ENCODE data around the gene MMUT. TPM values are rescaled to one million over a fixed set of nuclear protein-coding genes. Genes with fewer than 3 reads are reported as not detected.

Gene MMUT
- total RNA-seq, 3 donors from 2014 or later, result 15.1 to 23.2 (median 17.0) TPM

DNA sequence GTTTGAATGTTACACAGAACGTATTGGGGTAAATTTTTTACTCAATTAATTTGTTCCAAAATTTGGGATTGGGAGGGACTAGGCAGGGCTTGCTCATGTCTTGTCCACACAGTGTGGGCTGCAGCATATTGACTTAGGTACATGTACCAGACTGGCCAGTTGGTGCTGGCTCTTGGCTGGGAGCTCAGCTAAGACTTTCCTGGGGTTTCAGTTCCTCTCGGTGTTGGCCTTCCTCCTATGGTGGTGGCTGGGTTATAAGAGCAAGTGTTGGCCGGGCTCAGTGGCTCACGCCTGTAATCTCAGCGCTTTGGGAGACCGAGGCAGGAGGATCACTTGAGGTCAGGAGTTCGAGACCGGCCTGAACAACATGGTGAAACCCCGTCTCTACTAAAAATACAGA lies 5.0 kb upstream of the MMUT start:
- TF ChIP-seq POLR2A (IDR thresholded peaks at IDR 0.05) (no peak), POLR2AphosphoS5 (IDR thresholded peaks at IDR 0.05) (no peak)
- TF ChIP-seq, protein P1, sequence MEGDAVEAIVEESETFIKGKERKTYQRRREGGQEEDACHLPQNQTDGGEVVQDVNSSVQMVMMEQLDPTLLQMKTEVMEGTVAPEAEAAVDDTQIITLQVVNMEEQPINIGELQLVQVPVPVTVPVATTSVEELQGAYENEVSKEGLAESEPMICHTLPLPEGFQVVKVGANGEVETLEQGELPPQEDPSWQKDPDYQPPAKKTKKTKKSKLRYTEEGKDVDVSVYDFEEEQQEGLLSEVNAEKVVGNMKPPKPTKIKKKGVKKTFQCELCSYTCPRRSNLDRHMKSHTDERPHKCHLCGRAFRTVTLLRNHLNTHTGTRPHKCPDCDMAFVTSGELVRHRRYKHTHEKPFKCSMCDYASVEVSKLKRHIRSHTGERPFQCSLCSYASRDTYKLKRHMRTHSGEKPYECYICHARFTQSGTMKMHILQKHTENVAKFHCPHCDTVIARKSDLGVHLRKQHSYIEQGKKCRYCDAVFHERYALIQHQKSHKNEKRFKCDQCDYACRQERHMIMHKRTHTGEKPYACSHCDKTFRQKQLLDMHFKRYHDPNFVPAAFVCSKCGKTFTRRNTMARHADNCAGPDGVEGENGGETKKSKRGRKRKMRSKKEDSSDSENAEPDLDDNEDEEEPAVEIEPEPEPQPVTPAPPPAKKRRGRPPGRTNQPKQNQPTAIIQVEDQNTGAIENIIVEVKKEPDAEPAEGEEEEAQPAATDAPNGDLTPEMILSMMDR (IDR thresholded peaks at IDR 0.05), result no peak
- no peaks in the 10 kb centered on the region for H3K27me3 ChIP-seq
- DNase-seq (ENCODE audit: low spot score in 2 of 2), result no peak
- H3K36me3 ChIP-seq, result no peaks in the 10 kb centered on the region
- H3K4me1 ChIP-seq, result no peaks in the 10 kb centered on the region
- intact Hi-C loops (cut with DNase I; ENCODE audit: low total_unique reads), result no loop called here
- H3K27ac ChIP-seq, result no peak overlapping the region
- no peaks in the 10 kb centered on the region for H3K9me3 ChIP-seq
- no peak overlapping the region for H3K4me3 ChIP-seq

DNA sequence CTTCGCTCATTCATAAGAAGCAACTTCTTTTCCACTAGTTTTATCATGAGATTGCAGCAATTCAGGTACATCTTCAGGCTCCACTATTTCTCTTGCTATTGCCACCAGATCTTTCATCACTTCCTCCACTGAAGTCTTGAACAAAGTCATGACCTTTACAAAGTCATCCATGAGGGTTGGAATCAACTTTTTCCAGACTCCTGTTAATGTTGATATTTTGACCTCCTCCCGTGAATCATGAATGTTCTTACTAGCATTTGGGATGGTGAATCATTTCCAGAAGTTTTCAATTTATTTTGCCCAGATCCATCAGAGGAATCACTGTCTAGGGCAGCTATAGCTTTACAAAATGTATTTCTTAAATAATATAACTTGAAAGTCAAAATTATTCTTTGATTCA lies 1.6 kb upstream of the MMUT start:
- Histone ChIP-seq H3K9me3 (no peaks in the 10 kb centered on the region), H3K36me3 (no peaks in the 10 kb centered on the region), H3K27ac (no peak overlapping the region), H3K4me3 (no peak overlapping the region), H3K27me3 (no peaks in the 10 kb centered on the region), H3K4me1 (peaks cover 0 to 10% of the 10 kb centered on the region in 2 donors)
- no peak for DNase-seq (ENCODE audit: low spot score in 2 of 2)
- TF ChIP-seq POLR2A (IDR thresholded peaks at IDR 0.05) (no peak), POLR2AphosphoS5 (IDR thresholded peaks at IDR 0.05) (no peak)
- TF ChIP-seq, protein P1 (IDR thresholded peaks at IDR 0.05), result no peak
- intact Hi-C loops (cut with DNase I; ENCODE audit: low total_unique reads), result no loop called here

DNA sequence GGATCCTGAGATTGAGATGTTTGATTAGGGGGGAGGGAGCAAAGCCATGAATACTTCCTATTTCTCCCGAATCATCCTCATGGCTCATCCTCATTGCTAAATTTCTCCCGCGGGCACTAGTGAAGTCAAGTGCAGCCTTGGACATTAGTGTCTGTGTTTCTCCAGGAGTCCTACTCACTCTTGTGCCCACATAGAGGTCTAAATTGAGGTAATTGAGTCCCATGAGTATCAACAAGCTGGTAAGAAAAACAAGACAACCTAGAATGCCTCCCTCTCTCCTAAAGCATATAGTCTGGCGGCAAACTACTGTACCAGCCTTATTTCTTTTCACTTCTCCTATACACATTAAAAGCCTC lies 537 bp upstream of the MMUT start:
- Histone ChIP-seq H3K4me3 (peak overlapping the region; percentile 75 to 89 (median 86)), H3K27me3 (no peaks in the 10 kb centered on the region), H3K36me3 (no peaks in the 10 kb centered on the region), H3K4me1 (peaks cover 0 to 13% of the 10 kb centered on the region in 2 donors), H3K9me3 (no peaks in the 10 kb centered on the region), H3K27ac (peak overlapping the region; percentile 95 to 96)
- intact Hi-C loops (cut with DNase I; ENCODE audit: low total_unique reads), result no loop called here
- no peak for TF ChIP-seq POLR2A (IDR thresholded peaks at IDR 0.05)
- TF ChIP-seq, protein P1 (IDR thresholded peaks at IDR 0.05), result no peak
- no peak for TF ChIP-seq POLR2AphosphoS5 (IDR thresholded peaks at IDR 0.05)
- DNase-seq (ENCODE audit: low spot score in 2 of 2), result no peak

- Histone ChIP-seq H3K27me3 (no peaks in the 10 kb centered on the region), H3K36me3 (no peaks in the 10 kb centered on the region), H3K27ac (peak overlapping the region; percentile 95 to 96), H3K4me1 (peaks cover 0 to 13% of the 10 kb centered on the region in 2 donors), H3K9me3 (no peaks in the 10 kb centered on the region), H3K4me3 (peak overlapping the region; percentile 75 to 89 (median 86))
- TF ChIP-seq, protein P1 (IDR thresholded peaks at IDR 0.05), result no peak
- no peak for TF ChIP-seq POLR2A (IDR thresholded peaks at IDR 0.05)
- no peak for TF ChIP-seq POLR2AphosphoS5 (IDR thresholded peaks at IDR 0.05)
- intact Hi-C loops (cut with DNase I; ENCODE audit: low total_unique reads), result no loop called here
- DNase-seq (ENCODE audit: low spot score in 2 of 2), result no peak
Measured at GRCh38 chr6:49462599-49462926, 490 bp downstream of the MMUT start.

GRCh38 chr6:49462071-49462470 lies 982 bp downstream of the MMUT start:
- Histone ChIP-seq H3K27me3 (no peaks in the 10 kb centered on the region), H3K4me3 (peak overlapping the region; percentile 75 to 89 (median 86)), H3K9me3 (no peaks in the 10 kb centered on the region), H3K4me1 (peaks cover 0 to 13% of the 10 kb centered on the region in 2 donors), H3K27ac (peak overlapping the region in 1 of 2 donors; percentile 96), H3K36me3 (no peaks in the 10 kb centered on the region)
- DNase-seq (ENCODE audit: low spot score in 2 of 2), result no peak
- intact Hi-C loops (cut with DNase I; ENCODE audit: low total_unique reads), result no loop called here
- TF ChIP-seq POLR2A (IDR thresholded peaks at IDR 0.05) (no peak), POLR2AphosphoS5 (IDR thresholded peaks at IDR 0.05) (no peak)
- TF ChIP-seq, protein P1 (IDR thresholded peaks at IDR 0.05), result no peak
